ENCODE results near the gene OXA1L.
A peak's percentile ranks its signal among the peaks of the same experiment; 100 is the strongest.
"Not testable (repeated sequence)": the region's sequence is repeated elsewhere in the genome, so short reads cannot be mapped to it uniquely, and the experiment has no call there.

The OXA1L gene

DNA sequence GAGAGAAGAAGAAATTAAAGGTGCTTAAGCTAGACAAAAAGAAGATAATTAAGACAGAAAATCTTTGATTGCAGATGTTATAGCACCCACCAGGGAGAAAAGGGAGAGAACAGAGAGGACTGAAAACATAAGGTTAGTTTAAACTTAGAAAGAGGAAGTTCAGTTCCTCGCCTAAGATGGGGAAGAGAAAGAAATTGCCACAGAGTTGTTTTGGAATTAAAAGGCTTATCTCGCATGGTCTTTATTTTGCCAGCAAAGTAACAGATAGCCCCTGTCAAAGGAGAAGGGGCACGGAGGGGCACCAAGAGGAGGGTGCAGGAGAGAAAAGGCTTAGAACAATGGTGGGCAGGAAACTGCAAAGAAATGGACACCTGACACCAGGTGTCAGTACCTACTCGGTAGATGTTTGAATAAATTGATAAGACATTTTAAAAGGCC is 17.8 kb upstream of the OXA1L start:
- no peak overlapping the region for H3K4me3 ChIP-seq (ENCODE audit: insufficient read length, low read depth)
- peaks cover 2% of the 10 kb centered on the region for H3K4me1 ChIP-seq (ENCODE audit: insufficient read depth, insufficient read length)
- H3K9ac ChIP-seq (ENCODE audit: insufficient read length, low read depth) = no peak overlapping the region
- DNase-seq (ENCODE audit: low read depth, low spot score) = no peak
- H3K36me3 ChIP-seq (ENCODE audit: insufficient read depth, insufficient read length, low read length) = no peaks in the 10 kb centered on the region
- no peaks in the 10 kb centered on the region for H3K27me3 ChIP-seq (ENCODE audit: insufficient read depth, insufficient read length)
- H3K9me3 ChIP-seq (ENCODE audit: insufficient read depth, low read length) = no peaks in the 10 kb centered on the region
- TF ChIP-seq ZNF274 (IDR thresholded peaks at IDR 0.05; ENCODE audit: low read depth, low read length) (no peak), SUZ12 (IDR thresholded peaks at IDR 0.05; ENCODE audit: extremely low read depth, insufficient read depth, insufficient read length) (no peak), YY1 (IDR thresholded peaks at IDR 0.05; ENCODE audit: insufficient read depth, insufficient read length) (no peak)

DNA sequence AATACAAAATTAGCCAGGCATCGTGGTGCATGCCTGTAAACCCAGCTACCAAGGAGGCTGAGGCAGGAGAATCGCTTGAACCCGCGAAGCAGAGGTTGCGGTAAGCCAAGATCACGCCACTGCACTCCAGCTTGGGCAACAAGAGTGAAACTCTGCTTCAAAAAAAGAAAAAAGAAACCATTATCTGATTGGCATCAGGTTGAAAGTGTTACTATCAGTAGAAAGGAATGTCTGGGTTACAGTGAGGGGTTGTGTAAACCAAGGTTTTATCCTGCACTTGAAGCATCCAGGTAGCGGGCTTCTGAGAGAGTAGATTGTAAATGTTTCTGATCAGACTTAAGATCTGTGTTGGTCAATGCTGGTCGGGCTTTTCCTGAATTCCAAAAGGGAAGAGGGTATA is 14.1 kb upstream of the OXA1L start:
- H3K9ac ChIP-seq (ENCODE audit: insufficient read length, low read depth) = no peak overlapping the region
- peaks cover 3% of the 10 kb centered on the region for H3K4me1 ChIP-seq (ENCODE audit: insufficient read depth, insufficient read length)
- TF ChIP-seq ZNF274 (IDR thresholded peaks at IDR 0.05; ENCODE audit: low read depth, low read length) (no peak), SUZ12 (IDR thresholded peaks at IDR 0.05; ENCODE audit: extremely low read depth, insufficient read depth, insufficient read length) (no peak), YY1 (IDR thresholded peaks at IDR 0.05; ENCODE audit: insufficient read depth, insufficient read length) (no peak)
- no peaks in the 10 kb centered on the region for H3K27me3 ChIP-seq (ENCODE audit: insufficient read depth, insufficient read length)
- no peak for DNase-seq (ENCODE audit: low read depth, low spot score)
- H3K9me3 ChIP-seq (ENCODE audit: insufficient read depth, low read length) = no peaks in the 10 kb centered on the region
- H3K4me3 ChIP-seq (ENCODE audit: insufficient read length, low read depth) = no peak overlapping the region
- no peaks in the 10 kb centered on the region for H3K36me3 ChIP-seq (ENCODE audit: insufficient read depth, insufficient read length, low read length)

DNA sequence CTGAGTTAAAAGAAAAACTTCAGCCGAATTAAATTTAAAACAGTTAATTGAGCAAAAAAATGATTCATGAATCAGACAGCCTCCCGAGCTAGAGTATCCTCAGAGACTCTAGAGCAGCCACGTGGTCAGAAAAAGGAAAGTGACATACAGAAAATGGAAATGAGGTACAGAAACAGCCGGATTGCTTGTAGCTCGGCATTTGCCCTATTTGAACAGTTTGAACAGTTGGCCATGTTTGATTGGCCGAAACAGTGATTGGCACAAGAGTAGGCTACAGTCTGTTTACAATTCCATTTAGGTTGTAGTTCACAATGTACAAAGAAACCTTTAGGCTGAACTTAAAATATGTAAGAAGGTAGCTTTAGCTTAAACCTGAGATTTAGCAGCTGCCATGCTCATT is 12.9 kb upstream of the OXA1L start:
- Histone ChIP-seq H3K27me3 (ENCODE audit: insufficient read depth, insufficient read length) (no peaks in the 10 kb centered on the region), H3K9ac (ENCODE audit: insufficient read length, low read depth) (no peak overlapping the region), H3K4me1 (ENCODE audit: insufficient read depth, insufficient read length) (peaks cover 3% of the 10 kb centered on the region), H3K4me3 (ENCODE audit: insufficient read length, low read depth) (no peak overlapping the region), H3K36me3 (ENCODE audit: insufficient read depth, insufficient read length, low read length) (no peaks in the 10 kb centered on the region), H3K9me3 (ENCODE audit: insufficient read depth, low read length) (no peaks in the 10 kb centered on the region)
- DNase-seq (ENCODE audit: low read depth, low spot score) = no peak
- no peak for TF ChIP-seq SUZ12 (IDR thresholded peaks at IDR 0.05; ENCODE audit: extremely low read depth, insufficient read depth, insufficient read length)
- no peak for TF ChIP-seq YY1 (IDR thresholded peaks at IDR 0.05; ENCODE audit: insufficient read depth, insufficient read length)
- TF ChIP-seq ZNF274 (IDR thresholded peaks at IDR 0.05; ENCODE audit: low read depth, low read length) = no peak

DNA sequence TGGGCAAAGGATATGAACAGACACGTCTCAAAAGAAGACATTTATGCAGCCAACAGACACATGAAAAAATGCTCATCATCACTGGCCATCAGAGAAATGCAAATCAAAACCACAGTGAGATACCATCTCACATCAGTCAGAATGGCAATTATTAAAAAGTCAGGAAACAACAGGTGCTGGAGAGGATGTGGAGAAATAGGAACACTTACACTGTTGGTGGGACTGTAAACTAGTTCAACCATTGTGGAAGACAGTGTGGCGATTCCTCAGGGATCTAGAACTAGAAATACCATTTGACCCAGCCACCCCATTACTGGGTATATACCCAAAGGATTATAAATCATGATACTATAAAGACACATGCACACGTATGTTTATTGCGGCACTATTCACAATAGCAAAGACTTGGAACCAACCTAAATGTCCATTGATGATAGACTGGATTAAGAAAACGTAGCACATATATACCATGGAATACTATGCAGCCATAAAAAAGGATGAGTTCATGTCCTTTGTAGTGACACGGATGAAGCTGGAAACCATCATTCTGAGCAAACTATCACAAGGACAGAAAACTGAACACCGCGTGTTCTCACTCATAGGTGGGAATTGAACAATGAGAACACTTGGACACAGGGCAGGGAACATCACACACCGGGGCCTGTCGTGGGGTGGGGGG is 8.4 kb upstream of the OXA1L start:
- H3K4me1 ChIP-seq (ENCODE audit: insufficient read depth, insufficient read length); H3K4me3 ChIP-seq (ENCODE audit: insufficient read length, low read depth); H3K9me3 ChIP-seq (ENCODE audit: insufficient read depth, low read length); H3K36me3 ChIP-seq (ENCODE audit: insufficient read depth, insufficient read length, low read length); H3K9ac ChIP-seq (ENCODE audit: insufficient read length, low read depth); DNase-seq (ENCODE audit: low read depth, low spot score); H3K27me3 ChIP-seq (ENCODE audit: insufficient read depth, insufficient read length): not testable (repeated sequence)

DNA sequence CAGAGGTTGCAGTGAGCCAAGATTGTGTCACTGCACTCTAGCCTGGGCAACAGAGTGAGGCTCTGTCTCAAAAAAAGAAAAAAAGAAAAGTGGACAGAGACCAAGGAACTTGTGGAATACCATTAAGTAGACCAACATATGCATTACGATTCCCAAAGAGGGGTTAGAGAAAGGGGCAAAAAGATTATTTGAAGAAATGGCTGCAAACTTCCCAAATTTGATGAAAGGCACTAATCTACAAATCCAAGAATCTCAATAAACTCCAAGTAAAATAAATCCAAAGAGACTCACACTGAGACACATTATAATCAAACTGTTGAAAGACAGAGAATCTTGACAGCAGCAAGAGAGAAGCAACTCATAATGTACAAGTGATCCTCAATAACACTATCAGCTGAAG is 4.8 kb upstream of the OXA1L start:
- H3K36me3 ChIP-seq (ENCODE audit: insufficient read depth, insufficient read length, low read length) = peaks cover 5% of the 10 kb centered on the region
- DNase-seq (ENCODE audit: low read depth, low spot score) = no peak
- TF ChIP-seq SUZ12 (IDR thresholded peaks at IDR 0.05; ENCODE audit: extremely low read depth, insufficient read depth, insufficient read length) = no peak
- no peak for TF ChIP-seq YY1 (IDR thresholded peaks at IDR 0.05; ENCODE audit: insufficient read depth, insufficient read length)
- no peak for TF ChIP-seq ZNF274 (IDR thresholded peaks at IDR 0.05; ENCODE audit: low read depth, low read length)
- no peak overlapping the region for H3K9ac ChIP-seq (ENCODE audit: insufficient read length, low read depth)
- no peaks in the 10 kb centered on the region for H3K27me3 ChIP-seq (ENCODE audit: insufficient read depth, insufficient read length)
- no peak overlapping the region for H3K4me3 ChIP-seq (ENCODE audit: insufficient read length, low read depth)
- peaks cover 9% of the 10 kb centered on the region; the same call in 1 of the 2 replicates for H3K9me3 ChIP-seq (ENCODE audit: insufficient read depth, low read length)
- no peaks in the 10 kb centered on the region for H3K4me1 ChIP-seq (ENCODE audit: insufficient read depth, insufficient read length)

DNA sequence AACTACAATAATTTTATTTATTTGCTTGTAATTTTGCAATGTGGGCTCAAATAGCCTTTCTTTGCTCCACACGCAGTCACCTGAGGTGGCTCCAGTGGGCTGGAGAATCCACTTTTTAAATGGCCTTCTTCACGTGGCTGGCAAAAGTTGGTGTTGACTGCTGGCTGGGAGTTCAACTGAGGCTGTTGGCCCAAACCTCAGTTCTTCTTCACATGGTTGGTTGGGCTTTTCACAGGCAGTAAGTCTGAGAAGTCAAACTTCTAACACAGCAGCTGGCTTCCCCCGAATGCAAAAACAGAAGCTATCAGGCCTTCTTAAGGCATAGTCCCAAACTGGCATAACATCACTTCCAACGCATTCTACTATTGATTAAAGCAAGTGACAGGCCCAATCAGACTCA is 2.1 kb upstream of the OXA1L start:
- Histone ChIP-seq H3K4me1 (ENCODE audit: insufficient read depth, insufficient read length) (no peaks in the 10 kb centered on the region), H3K9ac (ENCODE audit: insufficient read length, low read depth) (no peak overlapping the region), H3K4me3 (ENCODE audit: insufficient read length, low read depth) (no peak overlapping the region), H3K36me3 (ENCODE audit: insufficient read depth, insufficient read length, low read length) (peaks cover 21% of the 10 kb centered on the region), H3K27me3 (ENCODE audit: insufficient read depth, insufficient read length) (no peaks in the 10 kb centered on the region), H3K9me3 (ENCODE audit: insufficient read depth, low read length) (peaks cover 9% of the 10 kb centered on the region; the same call in 1 of the 2 replicates)
- DNase-seq (ENCODE audit: low read depth, low spot score) = no peak
- TF ChIP-seq YY1 (IDR thresholded peaks at IDR 0.05; ENCODE audit: insufficient read depth, insufficient read length) (no peak), ZNF274 (IDR thresholded peaks at IDR 0.05; ENCODE audit: low read depth, low read length) (no peak), SUZ12 (IDR thresholded peaks at IDR 0.05; ENCODE audit: extremely low read depth, insufficient read depth, insufficient read length) (no peak)

DNA sequence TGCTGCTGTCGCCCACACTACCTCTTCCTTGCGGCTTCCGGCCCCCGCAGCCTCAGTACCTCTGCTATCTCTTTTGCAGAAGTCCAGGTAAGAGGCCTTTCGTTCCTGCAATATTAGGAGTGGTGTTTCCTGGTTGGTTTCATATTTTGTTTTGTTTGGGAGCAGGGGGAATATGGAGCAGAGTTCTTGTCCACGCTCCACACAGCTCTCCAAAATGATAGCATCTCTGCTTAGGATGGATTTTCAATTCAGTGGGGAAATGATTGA is 768 bp downstream of the OXA1L start:
- H3K36me3 ChIP-seq (ENCODE audit: insufficient read depth, insufficient read length, low read length) = peaks cover 45% of the 10 kb centered on the region
- no peaks in the 10 kb centered on the region for H3K9me3 ChIP-seq (ENCODE audit: insufficient read depth, low read length)
- peak overlapping the region; percentile 97 for H3K9ac ChIP-seq (ENCODE audit: insufficient read length, low read depth)
- H3K27me3 ChIP-seq (ENCODE audit: insufficient read depth, insufficient read length) = no peaks in the 10 kb centered on the region
- DNase-seq (ENCODE audit: low read depth, low spot score) = no peak
- peak overlapping the region; percentile 97 for H3K4me3 ChIP-seq (ENCODE audit: insufficient read length, low read depth)
- TF ChIP-seq ZNF274 (IDR thresholded peaks at IDR 0.05; ENCODE audit: low read depth, low read length) (no peak), YY1 (IDR thresholded peaks at IDR 0.05; ENCODE audit: insufficient read depth, insufficient read length) (no peak), SUZ12 (IDR thresholded peaks at IDR 0.05; ENCODE audit: extremely low read depth, insufficient read depth, insufficient read length) (no peak)
- H3K4me1 ChIP-seq (ENCODE audit: insufficient read depth, insufficient read length) = no peaks in the 10 kb centered on the region

DNA sequence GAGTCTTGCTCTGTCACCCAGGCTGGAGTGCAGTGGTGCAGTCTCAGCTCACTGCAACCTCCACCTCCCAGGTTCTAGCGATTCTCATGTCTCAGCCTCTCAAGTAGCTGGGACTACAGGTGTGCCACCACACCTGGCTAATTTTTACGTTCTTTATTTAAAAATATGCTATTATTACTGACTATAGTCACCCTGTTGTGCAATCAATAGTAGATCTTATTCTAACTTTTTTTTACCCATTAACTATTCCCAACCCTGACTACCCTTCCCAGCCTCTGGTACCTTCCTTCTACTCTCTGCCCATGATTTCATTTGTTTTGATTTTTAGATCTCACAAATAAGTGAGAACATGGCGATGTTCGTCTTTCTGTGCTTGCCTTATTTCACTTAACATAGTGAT is 2.5 kb downstream of the OXA1L start:
- H3K4me1 ChIP-seq (ENCODE audit: insufficient read depth, insufficient read length) = no peaks in the 10 kb centered on the region
- H3K27me3 ChIP-seq (ENCODE audit: insufficient read depth, insufficient read length) = no peaks in the 10 kb centered on the region
- no peak for TF ChIP-seq ZNF274 (IDR thresholded peaks at IDR 0.05; ENCODE audit: low read depth, low read length)
- H3K9me3 ChIP-seq (ENCODE audit: insufficient read depth, low read length) = no peaks in the 10 kb centered on the region
- no peak for DNase-seq (ENCODE audit: low read depth, low spot score)
- peaks cover 61% of the 10 kb centered on the region for H3K36me3 ChIP-seq (ENCODE audit: insufficient read depth, insufficient read length, low read length)
- no peak overlapping the region for H3K4me3 ChIP-seq (ENCODE audit: insufficient read length, low read depth)
- no peak overlapping the region for H3K9ac ChIP-seq (ENCODE audit: insufficient read length, low read depth)
